BJ (cell line): ENCODE measurements around the gene FARP2. TPM values are rescaled to one million over a fixed set of nuclear protein-coding genes. Genes with fewer than 3 reads are reported as not detected.
"Not testable (repeated sequence)": the region's sequence is repeated elsewhere in the genome, so short reads cannot be mapped to it uniquely, and the experiment has no call there.

Source experiments
- CTCF ChIA-PET: fragments of 350-600 bp; formaldehyde crosslinking; extraction: SDS; loops from one replicate; lab custom pipeline; 2021; ENCODE audit warnings: antibody characterized with exemption, inconsistent platforms; lab: Yijun Ruan, JAX
- POLR2A ChIA-PET: fragments of 300-600 bp; sonication (Branson Sonifier 250); formaldehyde crosslinking; extraction: SDS; loops from one replicate; lab custom pipeline; 2021; ENCODE audit warnings: antibody characterized with exemption; lab: Charles Lee
- DNase-seq: peaks from one replicate; pipeline ENCODE4 v3.0.0-alpha.2; 2011; ENCODE audit warnings: low read depth
- H3K27me3 ChIP-seq: 2 replicates; pipeline ENCODE4 v1.6.0; 2011; ENCODE audit warnings: low read length; ENCODE audit not compliant: control insufficient read depth, insufficient read depth
- H3K36me3 ChIP-seq: 2 replicates; pipeline ENCODE4 v1.5.1; 2011; ENCODE audit warnings: low read length; ENCODE audit not compliant: control insufficient read depth, insufficient read depth
- H3K4me3 ChIP-seq: 2 replicates; pipeline ENCODE4 v1.5.1; 2011; ENCODE audit warnings: low read depth, mild to moderate bottlenecking, control low read depth, low read length
- polyA plus RNA-seq: library from polyadenylated mRNA; depleted of rRNA; stranded (reverse); fragments of >200 nt; gene quantifications from 2 replicates; pipeline ENCODE4 v1.2.3, GENCODE V29; 2011
- TF ChIP-seq, protein P1 (sequence below): IDR thresholded peaks from 2 replicates; pipeline ENCODE4 v1.5.1; 2011; ENCODE audit warnings: low read depth, mild to moderate bottlenecking, control low read depth, inconsistent platforms, low read length, moderate library complexity; ENCODE audit not compliant: insufficient read depth

The FARP2 gene
- polyA plus RNA-seq, 1 experiment = 28.7 TPM

- no peak for DNase-seq
- ChIA-PET POLR2A (no interaction called here), CTCF (no interaction called here)
- Histone ChIP-seq H3K36me3 (0 out of 2 replicates have a peak, but pooled peaks cover 1% of the 10 kb centered on the region), H3K4me3 (no peak overlapping the region), H3K27me3 (no peaks in the 10 kb centered on the region)
- TF ChIP-seq, protein P1, sequence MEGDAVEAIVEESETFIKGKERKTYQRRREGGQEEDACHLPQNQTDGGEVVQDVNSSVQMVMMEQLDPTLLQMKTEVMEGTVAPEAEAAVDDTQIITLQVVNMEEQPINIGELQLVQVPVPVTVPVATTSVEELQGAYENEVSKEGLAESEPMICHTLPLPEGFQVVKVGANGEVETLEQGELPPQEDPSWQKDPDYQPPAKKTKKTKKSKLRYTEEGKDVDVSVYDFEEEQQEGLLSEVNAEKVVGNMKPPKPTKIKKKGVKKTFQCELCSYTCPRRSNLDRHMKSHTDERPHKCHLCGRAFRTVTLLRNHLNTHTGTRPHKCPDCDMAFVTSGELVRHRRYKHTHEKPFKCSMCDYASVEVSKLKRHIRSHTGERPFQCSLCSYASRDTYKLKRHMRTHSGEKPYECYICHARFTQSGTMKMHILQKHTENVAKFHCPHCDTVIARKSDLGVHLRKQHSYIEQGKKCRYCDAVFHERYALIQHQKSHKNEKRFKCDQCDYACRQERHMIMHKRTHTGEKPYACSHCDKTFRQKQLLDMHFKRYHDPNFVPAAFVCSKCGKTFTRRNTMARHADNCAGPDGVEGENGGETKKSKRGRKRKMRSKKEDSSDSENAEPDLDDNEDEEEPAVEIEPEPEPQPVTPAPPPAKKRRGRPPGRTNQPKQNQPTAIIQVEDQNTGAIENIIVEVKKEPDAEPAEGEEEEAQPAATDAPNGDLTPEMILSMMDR = no peak
Measured at GRCh38 chr2:241514986-241515737, 159.1 kb downstream of the FARP2 start.

- CTCF ChIA-PET = interaction anchor here (1.0 kb wide), 1 partner anchor 73 kb away, joined by 3 read pairs; no protein-coding TSS in a partner anchor
- TF ChIP-seq, protein P1 = no peak
- H3K4me3 ChIP-seq = no peak overlapping the region
- DNase-seq = no peak
- POLR2A ChIA-PET = no interaction called here
- no peaks in the 10 kb centered on the region for H3K36me3 ChIP-seq
- H3K27me3 ChIP-seq = no peaks in the 10 kb centered on the region; the same call in 1 of the 2 replicates
Measured at GRCh38 chr2:241516520-241516965, 160.5 kb downstream of the FARP2 start.

DNA sequence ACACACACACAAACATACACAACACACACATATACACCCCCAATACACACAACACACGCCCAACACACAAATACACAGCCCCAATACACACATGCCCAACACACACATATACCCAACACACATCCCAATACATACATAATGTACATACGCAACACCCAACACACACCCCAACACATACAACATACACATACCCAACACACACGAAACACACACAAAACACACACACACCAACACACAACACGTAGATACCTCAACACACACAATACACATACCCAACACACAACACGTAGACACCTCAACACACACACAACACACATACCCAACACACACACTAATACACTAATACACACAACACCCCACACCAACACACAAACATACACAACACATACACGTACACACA, 161.2 kb downstream of the FARP2 start:
- TF ChIP-seq, protein P1 = no peak
- DNase-seq = no peak
- CTCF ChIA-PET = no interaction called here
- H3K4me3 ChIP-seq = no peak overlapping the region
- POLR2A ChIA-PET = no interaction called here
- no peaks in the 10 kb centered on the region; the same call in 1 of the 2 replicates for H3K27me3 ChIP-seq
- H3K36me3 ChIP-seq = no peaks in the 10 kb centered on the region

GRCh38 chr2:241519669-241520068, 163.6 kb downstream of the FARP2 start:
- Histone ChIP-seq H3K27me3 (no peaks in the 10 kb centered on the region; the same call in 1 of the 2 replicates), H3K4me3 (no peak overlapping the region), H3K36me3 (no peaks in the 10 kb centered on the region)
- TF ChIP-seq, protein P1 = no peak
- DNase-seq = no peak
- ChIA-PET POLR2A (no interaction called here), CTCF (no interaction called here)

DNA sequence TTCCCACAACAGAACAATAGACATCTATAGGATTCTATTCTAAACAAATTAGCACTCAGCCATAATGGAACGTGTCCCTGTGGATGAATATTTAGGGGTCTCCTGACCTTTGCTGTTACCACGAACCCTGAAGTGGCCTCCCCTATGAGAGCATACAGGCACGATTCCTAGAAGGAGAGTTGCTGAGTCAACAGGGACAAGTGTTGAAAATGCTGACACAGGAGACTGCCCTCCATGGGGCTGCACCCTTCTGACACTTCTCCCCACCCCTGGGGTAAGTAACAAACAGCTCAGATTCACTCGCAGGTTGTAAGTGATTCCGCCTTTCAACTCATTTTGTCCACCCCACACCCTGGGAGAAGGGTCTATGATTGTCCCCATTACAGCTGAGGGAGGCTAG, 166.4 kb downstream of the FARP2 start:
- Histone ChIP-seq H3K4me3 (no peak overlapping the region), H3K27me3 (no peaks in the 10 kb centered on the region; the same call in 1 of the 2 replicates), H3K36me3 (no peaks in the 10 kb centered on the region)
- POLR2A ChIA-PET = no interaction called here
- DNase-seq = no peak
- TF ChIP-seq, protein P1 = no peak
- CTCF ChIA-PET = no interaction called here

DNA sequence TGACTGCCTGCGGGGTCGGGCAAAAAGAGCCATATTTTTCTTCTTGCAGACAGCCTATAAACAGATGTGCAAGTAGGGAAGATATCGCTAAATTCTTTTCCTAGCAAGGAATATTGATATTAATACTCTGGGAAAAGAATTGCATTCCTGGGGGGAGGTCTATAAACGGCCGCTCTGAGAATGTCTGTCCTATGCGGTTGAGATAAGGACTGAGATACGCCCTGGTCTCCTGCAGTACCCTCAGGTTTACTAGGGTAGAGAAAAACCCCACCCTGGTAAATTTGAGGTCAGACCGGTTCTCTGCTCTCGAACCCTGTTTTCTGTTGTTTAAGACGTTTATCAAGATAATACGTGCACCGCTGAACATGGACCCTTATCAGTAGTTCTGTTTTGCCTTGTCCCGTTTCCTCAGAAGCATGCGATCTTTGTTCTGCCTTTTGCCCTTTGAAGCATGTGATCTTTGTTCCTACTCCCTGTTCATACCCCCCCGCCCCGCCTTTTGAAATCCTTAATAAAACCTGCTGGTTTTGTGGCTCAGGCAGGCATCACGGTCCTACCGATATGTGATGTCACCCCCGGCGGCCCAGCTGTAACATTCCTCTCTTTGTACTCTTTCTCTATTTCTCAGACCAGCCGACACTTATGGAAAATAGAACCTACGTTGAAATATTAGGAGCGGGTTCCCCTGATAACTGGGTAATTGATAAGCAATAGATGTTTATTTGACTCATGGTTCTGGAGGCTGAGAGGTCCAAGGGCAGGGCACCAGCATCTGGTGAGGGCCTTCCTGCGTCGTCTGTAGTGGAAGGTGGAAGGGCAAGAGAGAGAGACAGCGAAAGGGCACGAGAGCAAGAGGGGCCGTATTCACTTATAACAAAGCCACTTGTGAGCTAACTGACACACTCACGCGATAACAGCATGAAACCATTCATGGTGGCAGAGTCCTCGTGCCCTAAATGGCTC, 170.0 kb downstream of the FARP2 start:
- H3K4me3 ChIP-seq, H3K36me3 ChIP-seq, DNase-seq, POLR2A ChIA-PET, CTCF ChIA-PET, H3K27me3 ChIP-seq: not testable (repeated sequence)
